NCI-H748 (cell line): ENCODE data around the gene XPO5.
A peak's percentile ranks its signal among the peaks of the same experiment; 100 is the strongest.
"Not testable (repeated sequence)": the region's sequence is repeated elsewhere in the genome, so short reads cannot be mapped to it uniquely, and the experiment has no call there.

ENCODE experiments used
- DNase-seq: peaks from one replicate; lab custom pipeline; 2025; ENCODE audit not compliant: unreplicated experiment; lab: John Stamatoyannopoulos, UW

XPO5 gene

DNA sequence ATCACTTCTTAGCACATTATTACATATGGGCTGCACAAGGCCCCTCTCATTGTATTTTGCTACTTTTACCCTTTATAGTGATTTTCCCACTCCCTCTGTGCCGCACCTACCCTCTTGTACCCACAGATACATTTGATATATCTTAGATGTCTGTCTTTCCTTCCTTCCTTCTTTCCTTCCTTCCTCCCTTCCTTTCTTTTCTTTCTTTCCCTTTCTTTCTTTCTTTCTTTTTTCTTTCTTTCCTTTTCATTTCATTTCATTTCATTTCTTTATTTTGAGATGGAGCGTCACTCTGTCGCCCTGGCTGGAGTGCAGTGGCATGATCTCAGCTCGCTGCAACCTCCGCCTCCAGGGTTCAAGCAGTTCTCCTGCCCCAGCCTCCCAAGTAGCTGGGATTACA, 12.4 kb upstream of the XPO5 start:
- DNase-seq = no peak

DNA sequence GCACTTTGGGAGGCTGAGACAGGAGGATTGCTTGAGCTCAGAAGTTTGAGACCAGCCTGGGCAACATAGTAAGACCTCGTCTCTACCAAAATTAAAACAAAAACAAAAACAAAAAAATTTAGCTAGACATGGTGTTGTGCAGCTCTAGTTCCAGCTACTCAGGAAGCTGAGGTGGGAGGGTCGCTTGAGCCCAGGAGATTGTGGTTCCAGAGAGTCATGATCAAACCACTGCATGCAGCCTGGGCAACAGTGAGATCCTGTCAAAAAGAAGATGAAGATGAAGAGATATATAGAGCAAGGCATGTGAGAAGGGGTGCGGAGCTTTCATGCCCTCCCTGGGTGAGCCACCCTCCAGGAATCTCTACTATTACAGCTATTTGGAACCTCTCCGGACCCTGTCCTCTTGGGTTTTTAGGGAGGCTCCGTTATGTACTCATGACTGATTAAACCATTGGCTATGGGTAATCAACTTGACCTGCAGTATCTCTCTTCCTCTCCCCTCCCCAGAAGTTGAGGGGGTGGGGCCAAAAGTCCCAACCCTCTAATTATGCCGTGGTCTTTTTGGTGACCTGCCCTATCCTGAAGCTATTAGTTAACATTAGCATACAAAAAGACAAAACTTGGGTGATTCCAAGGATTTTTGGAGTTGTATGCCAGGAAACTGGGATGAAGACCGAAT, 9.2 kb upstream of the XPO5 start:
- no peak for DNase-seq

DNA sequence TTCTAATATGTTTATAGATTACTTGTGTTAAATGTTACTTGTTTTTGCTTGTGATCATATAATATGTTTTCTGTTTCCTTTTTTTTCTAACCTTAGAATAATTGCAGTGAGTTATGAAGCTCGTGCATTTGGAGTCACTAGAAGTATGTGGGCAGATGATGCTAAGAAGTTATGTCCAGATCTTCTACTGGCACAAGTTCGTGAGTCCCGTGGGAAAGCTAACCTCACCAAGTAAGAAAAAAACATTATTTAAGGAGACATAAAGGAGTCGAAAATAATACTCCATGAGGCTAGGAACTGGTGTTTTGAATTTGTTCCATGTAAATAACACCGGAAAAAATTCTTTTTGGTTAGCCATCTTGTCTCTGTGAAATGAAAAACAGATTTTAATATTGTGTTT, 7.1 kb upstream of the XPO5 start:
- DNase-seq = no peak

DNA sequence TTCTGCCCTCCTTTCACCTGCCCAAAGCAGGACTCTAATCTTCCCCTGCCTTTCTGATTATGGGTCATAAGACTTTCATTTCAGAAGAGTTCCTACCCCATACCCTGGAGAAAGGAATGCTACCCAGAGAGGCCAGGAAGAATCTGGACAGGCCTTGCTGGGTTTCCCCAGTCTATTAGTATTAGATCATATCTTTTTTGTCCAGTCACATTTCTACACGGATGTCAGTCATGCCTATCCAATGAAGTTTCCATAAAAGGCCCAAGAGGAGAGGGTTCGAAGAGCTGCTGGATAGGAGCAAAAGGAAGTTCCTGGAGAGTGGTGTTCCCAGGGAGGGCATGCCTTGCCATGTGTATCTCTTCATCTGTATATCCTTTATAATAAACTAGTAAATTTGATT, 3.3 kb upstream of the XPO5 start:
- DNase-seq = no peak

- DNase-seq = no peak
Observed at GRCh38 chr6:43578748-43579147, 2.9 kb upstream of the XPO5 start.

DNA sequence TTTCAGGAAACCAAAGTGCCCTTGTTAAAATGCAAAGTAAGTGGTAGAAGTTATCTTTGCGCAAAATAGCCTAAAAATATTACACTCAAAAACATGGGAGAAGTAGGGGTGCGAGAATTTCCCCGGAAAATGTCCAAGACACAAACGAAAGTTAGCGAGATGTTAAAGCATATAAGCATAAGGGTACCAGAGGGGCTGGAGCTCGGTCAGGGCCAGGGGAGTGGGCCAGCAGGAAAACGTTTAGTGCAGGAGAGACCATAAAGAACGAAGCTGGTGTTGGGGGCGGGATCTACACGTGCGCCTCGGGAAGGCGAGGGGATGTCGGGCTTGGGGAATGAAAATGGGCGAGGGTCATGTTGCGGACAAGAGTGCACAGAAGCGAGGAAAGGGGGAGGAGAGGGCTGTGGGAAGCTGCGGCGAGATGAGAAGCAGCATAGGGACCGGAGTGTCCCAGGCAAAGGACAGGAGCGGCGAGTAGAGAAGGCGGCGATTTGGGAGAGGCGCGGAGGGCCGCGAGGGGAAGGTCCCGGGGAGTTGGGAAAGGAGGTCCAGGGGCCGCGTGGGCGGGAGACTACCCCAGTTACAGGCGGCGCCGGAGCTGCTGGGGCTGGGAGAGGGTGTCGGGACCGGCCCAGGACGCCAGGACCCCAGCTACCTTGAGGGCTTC, 600 bp downstream of the XPO5 start:
- DNase-seq = peak; percentile 71

GRCh38 chr6:43572015-43572414, 3.8 kb downstream of the XPO5 start:
- no peak for DNase-seq

- no peak for DNase-seq
Observed at GRCh38 chr6:43570876-43571441, 4.9 kb downstream of the XPO5 start.

DNA sequence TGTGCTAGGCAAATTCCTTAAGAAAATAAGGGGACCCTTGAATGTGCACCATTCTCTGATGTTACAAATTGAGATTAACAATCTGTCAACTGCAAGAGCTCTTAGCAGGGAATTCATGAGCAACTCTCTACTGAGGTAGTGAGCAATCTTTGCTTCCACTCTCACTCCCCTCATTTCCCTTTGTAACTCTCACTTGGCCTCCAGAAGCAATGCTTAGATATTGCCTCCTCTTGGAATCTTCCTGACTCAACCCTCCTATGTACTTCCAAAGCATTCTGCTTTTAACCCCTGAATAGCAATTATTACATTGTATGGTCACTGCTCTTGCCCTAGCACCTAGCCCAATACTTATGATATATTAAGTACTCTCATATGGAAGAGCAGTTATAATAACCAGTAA, 16.5 kb downstream of the XPO5 start:
- DNase-seq = no peak

GRCh38 chr6:43557620-43558019, 18.2 kb downstream of the XPO5 start:
- not testable (repeated sequence) for DNase-seq

- DNase-seq = no peak
Observed at GRCh38 chr6:43547222-43547621, 28.6 kb downstream of the XPO5 start.

GRCh38 chr6:43544461-43544860, 31.4 kb downstream of the XPO5 start:
- DNase-seq = no peak

GRCh38 chr6:43541774-43542471, 33.9 kb downstream of the XPO5 start:
- DNase-seq = no peak

DNA sequence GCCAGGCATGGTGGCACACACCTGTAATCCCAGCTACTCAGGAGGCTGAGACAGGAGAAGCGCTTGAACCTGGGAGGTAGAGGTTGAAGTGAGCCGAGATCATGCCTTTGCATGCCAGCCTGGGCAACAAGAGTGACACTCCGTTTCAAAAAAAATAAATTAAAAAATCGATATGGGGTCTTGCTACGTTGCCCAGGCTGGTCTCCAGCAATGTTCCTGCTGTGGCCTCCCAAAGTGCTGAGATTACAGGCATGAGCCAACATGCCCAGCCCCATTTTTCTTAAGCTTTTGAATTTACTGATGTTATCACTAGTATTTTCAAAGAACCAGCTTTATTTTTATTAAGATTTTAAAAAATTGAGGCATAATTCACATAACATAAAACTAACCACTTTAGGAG, 35.3 kb downstream of the XPO5 start:
- no peak for DNase-seq

DNA sequence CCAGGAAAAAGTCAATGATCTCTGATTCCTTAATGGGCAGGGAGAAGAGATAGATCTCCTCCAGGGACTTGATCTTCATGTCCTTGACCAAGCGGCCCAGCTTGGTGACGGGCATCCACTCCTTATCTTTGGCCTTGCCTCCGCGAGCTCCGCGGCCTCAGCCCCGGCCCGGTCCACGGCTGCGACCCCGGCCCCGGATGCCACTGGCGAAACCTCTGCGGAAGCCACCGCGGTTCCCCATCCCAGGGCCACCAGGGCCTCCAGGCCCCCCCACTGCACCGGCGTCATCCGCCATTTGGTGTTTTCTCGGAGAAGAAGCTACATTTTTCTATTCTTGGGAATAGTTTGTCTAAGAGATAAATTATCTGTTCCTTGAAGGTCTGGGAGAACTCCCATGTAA, 36.4 kb downstream of the XPO5 start:
- not testable (repeated sequence) for DNase-seq

DNA sequence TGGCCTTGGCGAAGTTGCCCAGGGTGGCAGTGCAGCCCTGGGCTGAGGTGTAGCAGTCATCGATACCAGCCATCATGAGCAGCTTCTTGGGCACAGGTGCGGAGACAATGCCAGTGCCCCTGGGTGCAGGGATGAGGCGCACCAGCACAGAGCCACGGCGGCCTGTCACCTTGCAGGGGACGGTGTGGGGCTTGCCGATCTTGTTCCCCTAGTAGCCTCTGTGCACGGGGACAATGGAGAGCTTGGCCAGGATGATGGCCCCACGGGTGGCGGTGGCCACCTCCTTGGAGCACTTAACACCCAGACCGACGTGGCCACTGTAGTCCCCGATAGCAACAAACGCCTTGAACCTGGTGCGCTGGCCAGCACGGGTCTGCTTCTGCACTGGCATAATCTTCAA, 36.9 kb downstream of the XPO5 start:
- not testable (repeated sequence) for DNase-seq

GRCh38 chr6:43532201-43532600, 43.6 kb downstream of the XPO5 start:
- no peak for DNase-seq

DNA sequence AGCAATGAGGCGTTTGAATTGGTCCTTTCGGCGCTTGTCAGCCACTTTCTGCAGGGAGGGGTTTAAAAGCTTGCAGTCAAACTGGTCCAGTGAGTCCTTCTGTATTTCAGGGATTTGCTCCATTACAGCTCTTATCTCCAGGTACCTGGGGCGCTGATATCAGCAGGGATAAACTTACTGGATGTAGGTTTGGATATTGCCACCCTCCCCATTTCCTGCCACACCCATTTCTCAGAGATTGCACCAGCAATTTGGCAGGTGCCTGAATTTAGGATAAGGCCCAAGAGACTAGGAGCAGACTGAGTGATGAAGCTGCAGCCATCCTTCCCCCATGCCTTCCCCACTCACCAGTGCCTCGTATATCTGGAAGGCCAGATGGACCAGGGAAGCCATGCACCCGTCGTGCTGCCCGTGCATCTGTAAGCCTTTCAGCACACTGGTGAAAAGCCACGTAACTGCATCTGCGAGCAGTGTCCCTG, 51.3 kb downstream of the XPO5 start:
- DNase-seq = no peak

DNA sequence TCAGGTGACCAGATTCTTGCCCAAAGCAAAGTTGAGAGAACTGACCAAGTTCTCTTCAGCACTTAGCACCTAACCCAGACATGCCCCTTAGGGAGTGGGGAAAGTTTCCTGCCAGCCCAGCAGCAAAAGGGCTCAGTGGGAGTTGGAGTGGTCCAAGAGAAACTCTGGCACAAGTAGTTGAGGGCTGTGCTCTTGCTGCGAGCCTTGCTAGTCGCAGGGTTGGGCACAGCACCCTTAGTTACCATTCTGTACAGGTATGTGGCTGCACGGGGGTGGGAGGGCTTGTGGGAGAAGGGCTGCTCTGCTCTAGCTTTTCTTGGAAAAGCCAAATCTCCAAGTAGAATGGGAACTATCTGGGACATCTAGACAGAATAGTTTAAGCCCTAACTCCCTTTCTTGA, 52.6 kb downstream of the XPO5 start:
- no peak for DNase-seq

DNA sequence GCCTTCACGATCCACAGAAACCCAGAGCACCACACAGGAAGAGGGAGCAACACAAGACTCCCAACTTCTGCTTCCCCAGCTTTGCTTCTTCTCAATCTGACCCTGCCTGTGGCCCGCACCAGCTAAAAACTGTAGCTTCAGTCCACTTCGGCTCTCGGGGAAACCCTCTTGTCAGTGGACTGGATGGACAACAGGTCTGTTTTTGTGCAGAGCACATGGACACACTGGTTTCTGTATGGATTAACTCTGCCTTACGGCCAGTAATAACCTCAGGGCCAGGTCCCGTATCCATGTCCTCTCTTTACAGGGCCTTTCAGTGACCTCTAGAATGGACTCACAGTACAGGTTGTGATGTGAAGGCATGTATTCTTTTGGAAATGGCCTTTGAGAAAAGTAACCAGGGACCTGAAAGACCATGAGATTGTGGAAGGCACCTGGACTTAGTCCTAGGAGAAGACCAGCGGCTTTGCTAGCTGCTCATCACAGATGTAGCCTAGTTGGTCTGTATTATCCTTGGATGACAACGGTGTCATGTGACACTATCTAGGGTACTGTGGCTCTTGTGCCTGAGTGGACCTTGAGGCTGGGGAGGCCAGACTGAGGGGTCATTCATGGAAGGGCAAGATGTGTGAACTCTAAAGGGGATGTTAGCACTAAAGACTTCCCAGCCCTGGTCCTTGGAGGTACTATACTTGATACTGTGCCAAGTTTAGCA, 53.1 kb downstream of the XPO5 start:
- no peak for DNase-seq

DNA sequence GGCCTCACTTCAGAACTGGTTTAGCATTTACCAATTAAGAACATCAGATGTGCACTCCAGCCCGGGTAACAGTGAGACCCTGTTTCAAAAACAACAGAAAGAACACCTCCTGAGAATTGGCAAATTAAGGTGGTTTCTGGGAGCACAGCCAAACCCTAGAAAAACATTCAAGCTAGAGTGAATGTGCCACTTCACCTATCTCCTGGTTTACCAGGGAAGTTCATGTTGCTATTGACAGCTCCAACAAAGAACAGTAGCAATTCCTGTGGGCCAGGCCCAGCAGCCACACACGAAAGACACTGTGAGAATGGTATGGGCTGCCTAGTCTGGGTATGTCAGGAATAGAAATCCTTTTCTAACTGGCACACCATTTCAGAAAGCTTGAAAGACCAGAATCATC, 54.0 kb downstream of the XPO5 start:
- no peak for DNase-seq
